ENCODE measurements around the gene RNF213.

Gene RNF213

GRCh38 chr17:80260791-80261158 lies at the start of gene RNF213:
RNF213 (plus strand) TSS chr17:80260852; CDS start chr17:80263682, 2,830 bp downstream.
- DNase-seq (ENCODE audit: low read depth in 1 of 2, low spot score in 1 of 2) = no peak

GRCh38 chr17:80212109-80212508 lies 48.5 kb upstream of the RNF213 start:
- DNase-seq (ENCODE audit: low read depth in 1 of 2, low spot score in 1 of 2) = no peak

- no peak for DNase-seq (ENCODE audit: low read depth in 1 of 2, low spot score in 1 of 2)
Observed at GRCh38 chr17:80212511-80212910, 48.1 kb upstream of the RNF213 start.

GRCh38 chr17:80212962-80213642 lies 47.5 kb upstream of the RNF213 start:
- no peak for DNase-seq (ENCODE audit: low read depth in 1 of 2, low spot score in 1 of 2)

GRCh38 chr17:80213643-80213975 lies 47.0 kb upstream of the RNF213 start:
- no peak for DNase-seq (ENCODE audit: low read depth in 1 of 2, low spot score in 1 of 2)

GRCh38 chr17:80214012-80214877 lies 46.4 kb upstream of the RNF213 start:
- DNase-seq (ENCODE audit: low read depth in 1 of 2, low spot score in 1 of 2) = no peak

- no peak for DNase-seq (ENCODE audit: low read depth in 1 of 2, low spot score in 1 of 2)
Observed at GRCh38 chr17:80214878-80215210, 45.8 kb upstream of the RNF213 start.

GRCh38 chr17:80216473-80217456 lies 43.9 kb upstream of the RNF213 start:
- no peak for DNase-seq (ENCODE audit: low read depth in 1 of 2, low spot score in 1 of 2)

- no peak for DNase-seq (ENCODE audit: low read depth in 1 of 2, low spot score in 1 of 2)
Observed at GRCh38 chr17:80217703-80218362, 42.8 kb upstream of the RNF213 start.

- no peak for DNase-seq (ENCODE audit: low read depth in 1 of 2, low spot score in 1 of 2)
Observed at GRCh38 chr17:80218391-80218790, 42.3 kb upstream of the RNF213 start.

- DNase-seq (ENCODE audit: low read depth in 1 of 2, low spot score in 1 of 2) = peak; percentile 87 to 90
Observed at GRCh38 chr17:80219013-80219762, 41.5 kb upstream of the RNF213 start.

GRCh38 chr17:80219763-80220053 lies 40.9 kb upstream of the RNF213 start:
- DNase-seq (ENCODE audit: low read depth in 1 of 2, low spot score in 1 of 2) = no peak

GRCh38 chr17:80220054-80220735 lies 40.5 kb upstream of the RNF213 start, which contains the start of the genes SGSH and SLC26A11:
SGSH (minus strand) TSS chr17:80220333; CDS start chr17:80220313, 20 bp downstream.
SLC26A11 (plus strand) TSS chr17:80220427; CDS start chr17:80221561, 1,134 bp downstream.
- DNase-seq (ENCODE audit: low read depth in 1 of 2, low spot score in 1 of 2) = peak; percentile 28 to 39

- no peak for DNase-seq (ENCODE audit: low read depth in 1 of 2, low spot score in 1 of 2)
Observed at GRCh38 chr17:80220736-80221215, 39.9 kb upstream of the RNF213 start.

GRCh38 chr17:80221351-80222105 lies 39.1 kb upstream of the RNF213 start:
- no peak for DNase-seq (ENCODE audit: low read depth in 1 of 2, low spot score in 1 of 2)

GRCh38 chr17:80222376-80223141 lies 38.1 kb upstream of the RNF213 start:
- no peak for DNase-seq (ENCODE audit: low read depth in 1 of 2, low spot score in 1 of 2)

- DNase-seq (ENCODE audit: low read depth in 1 of 2, low spot score in 1 of 2) = no peak
Observed at GRCh38 chr17:80223142-80223815, 37.4 kb upstream of the RNF213 start.
